ENCODE data around the gene RNF212B.

DNA sequence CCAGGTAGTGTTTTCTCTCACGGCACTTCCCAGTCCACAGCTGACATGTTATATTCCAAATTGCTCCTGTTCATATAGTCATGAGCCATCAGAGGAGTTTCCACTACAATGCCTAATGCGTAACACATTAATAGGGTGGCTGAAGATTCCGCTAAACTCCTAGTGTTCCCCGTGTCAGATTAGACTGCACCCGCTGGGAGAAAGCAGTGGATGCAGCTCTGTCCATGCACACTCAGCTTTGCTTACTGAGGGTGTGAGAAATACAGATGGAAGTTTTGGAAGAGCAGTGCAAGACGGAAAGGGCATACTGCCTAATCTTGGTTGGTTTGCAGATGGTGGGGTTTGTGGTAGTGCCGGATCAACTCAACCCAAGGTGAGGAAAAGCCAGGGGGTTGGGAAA lies 59.4 kb downstream of the RNF212B start:
- TF ChIP-seq POLR2A (IDR thresholded peaks at IDR 0.05) (no peak), POLR2AphosphoS5 (IDR thresholded peaks at IDR 0.05) (no peak)
- TF ChIP-seq, protein P1, sequence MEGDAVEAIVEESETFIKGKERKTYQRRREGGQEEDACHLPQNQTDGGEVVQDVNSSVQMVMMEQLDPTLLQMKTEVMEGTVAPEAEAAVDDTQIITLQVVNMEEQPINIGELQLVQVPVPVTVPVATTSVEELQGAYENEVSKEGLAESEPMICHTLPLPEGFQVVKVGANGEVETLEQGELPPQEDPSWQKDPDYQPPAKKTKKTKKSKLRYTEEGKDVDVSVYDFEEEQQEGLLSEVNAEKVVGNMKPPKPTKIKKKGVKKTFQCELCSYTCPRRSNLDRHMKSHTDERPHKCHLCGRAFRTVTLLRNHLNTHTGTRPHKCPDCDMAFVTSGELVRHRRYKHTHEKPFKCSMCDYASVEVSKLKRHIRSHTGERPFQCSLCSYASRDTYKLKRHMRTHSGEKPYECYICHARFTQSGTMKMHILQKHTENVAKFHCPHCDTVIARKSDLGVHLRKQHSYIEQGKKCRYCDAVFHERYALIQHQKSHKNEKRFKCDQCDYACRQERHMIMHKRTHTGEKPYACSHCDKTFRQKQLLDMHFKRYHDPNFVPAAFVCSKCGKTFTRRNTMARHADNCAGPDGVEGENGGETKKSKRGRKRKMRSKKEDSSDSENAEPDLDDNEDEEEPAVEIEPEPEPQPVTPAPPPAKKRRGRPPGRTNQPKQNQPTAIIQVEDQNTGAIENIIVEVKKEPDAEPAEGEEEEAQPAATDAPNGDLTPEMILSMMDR (IDR thresholded peaks at IDR 0.05): no peak
